Colonic mucosa (tissue), 4 donors: Measurements from ENCODE around the gene RAPGEF5. TPM values are rescaled to one million over a fixed set of nuclear protein-coding genes. Genes with fewer than 3 reads are reported as not detected.
A peak's percentile ranks its signal among the peaks of the same experiment; 100 is the strongest.

Experiments
- DNase-seq: peaks from one replicate; pipeline ENCODE4 v3.0.0-alpha.2; 2020
- H3K27ac ChIP-seq: fragments of 200-600 bp; one replicate; pipeline ENCODE4 v1.8.0; 2021
- H3K27me3 ChIP-seq: fragments of 200-600 bp; one replicate; pipeline ENCODE4 v1.8.0; 2021
- H3K36me3 ChIP-seq: fragments of 200-600 bp; one replicate; pipeline ENCODE4 v1.8.0; 2021
- H3K4me1 ChIP-seq: fragments of 200-600 bp; one replicate; pipeline ENCODE4 v1.8.0; 2021; ENCODE audit warnings: mild to moderate bottlenecking
- H3K4me3 ChIP-seq: fragments of 200-600 bp; one replicate; pipeline ENCODE4 v1.8.0; 2021
- H3K9ac ChIP-seq, 2 donors: one replicate each; pipeline ENCODE4 v1.7.0; 2013; ENCODE audit warnings: control low read depth in 2 of 2, low read depth in 2 of 2, low read length in 2 of 2
- H3K9me3 ChIP-seq: fragments of 200-600 bp; one replicate; pipeline ENCODE4 v1.8.0; 2021
- CTCF ChIP-seq: fragments of 200-600 bp; IDR thresholded peaks from one replicate; pipeline ENCODE4 v1.8.0; 2022; ENCODE audit warnings: antibody characterized with exemption, mild to moderate bottlenecking
- intact Hi-C: fragments of 100-400 bp; cut with DNase I; formaldehyde crosslinking; loops from one replicate; pipeline ENCODE4 v1.14.1; 2022
- total RNA-seq, 2 donors: library from RNA; stranded (reverse); fragmentation: NEBNext Ultra II Directional in 1 of 2; extraction: Animal tissue kit (Norgen Biotek cat#: 25700) in 1 of 2; gene quantifications; one replicate each; pipeline ENCODE4 v1.2.1, GENCODE V29; 2021
- donor health status: healthy.
- donor health status: DM: no; HTN: no; CAD: no.
- donor health status: DM: no; HTN: no; CAD: no.

RAPGEF5 gene
- total RNA-seq, 2 donors from 2014 or later: 39.9 to 42.2 TPM

DNA sequence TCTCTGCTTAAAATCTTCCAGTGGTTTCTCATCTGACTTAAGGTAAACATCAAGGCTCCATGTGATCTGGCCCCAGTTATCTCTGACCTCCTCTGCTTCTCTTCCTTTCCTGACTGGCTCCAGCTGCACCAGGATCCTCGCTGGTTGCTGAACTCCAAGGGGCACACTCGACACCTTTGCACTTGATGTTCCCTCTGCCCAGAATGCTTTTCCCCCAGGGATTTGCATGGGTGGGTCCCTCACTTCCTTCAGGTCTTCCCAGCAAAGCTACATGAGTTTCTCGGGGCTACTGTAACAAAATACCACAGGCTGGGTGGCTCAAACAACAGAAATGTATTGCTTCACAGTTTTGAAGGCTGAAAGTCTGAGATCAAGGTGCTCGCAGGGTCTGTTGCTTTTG, 245.3 kb downstream of the RAPGEF5 start:
- intact Hi-C loops: loop anchor here (2.0 kb wide), 1 partner anchor 377 kb away; no protein-coding TSS in a partner anchor
- Histone ChIP-seq H3K4me1 (no peaks in the 10 kb centered on the region), H3K9me3 (no peaks in the 10 kb centered on the region), H3K9ac (no peak overlapping the region), H3K36me3 (no peaks in the 10 kb centered on the region), H3K27me3 (no peaks in the 10 kb centered on the region), H3K4me3 (no peak overlapping the region), H3K27ac (no peak overlapping the region)
- DNase-seq: no peak
- no peak for TF ChIP-seq CTCF

DNA sequence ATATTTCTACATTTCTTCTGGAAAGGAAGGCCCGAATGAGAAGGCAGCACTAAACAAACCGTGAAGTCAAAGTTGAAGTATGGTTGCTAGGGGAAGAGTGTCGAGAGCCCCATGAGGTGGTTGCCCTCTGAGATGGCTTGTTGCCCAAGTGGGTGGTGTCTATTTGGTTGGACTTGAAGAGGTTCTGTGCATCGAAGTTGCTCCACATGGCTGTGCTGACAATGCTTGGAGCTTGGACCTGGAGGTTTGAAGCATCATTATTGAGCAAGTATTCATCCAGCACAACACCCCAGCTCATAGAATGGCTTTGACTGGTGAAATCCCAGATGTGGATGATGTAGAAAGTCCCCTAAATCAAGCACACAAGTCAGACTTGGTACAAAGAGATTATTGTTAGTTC, 246.1 kb downstream of the RAPGEF5 start:
- Histone ChIP-seq H3K4me3 (no peak overlapping the region), H3K9ac (no peak overlapping the region), H3K4me1 (no peaks in the 10 kb centered on the region), H3K9me3 (no peaks in the 10 kb centered on the region), H3K36me3 (no peaks in the 10 kb centered on the region), H3K27me3 (no peaks in the 10 kb centered on the region), H3K27ac (no peak overlapping the region)
- intact Hi-C loops: loop anchor here (2.0 kb wide), 1 partner anchor 378 kb away; no protein-coding TSS in a partner anchor
- DNase-seq: no peak
- no peak for TF ChIP-seq CTCF

DNA sequence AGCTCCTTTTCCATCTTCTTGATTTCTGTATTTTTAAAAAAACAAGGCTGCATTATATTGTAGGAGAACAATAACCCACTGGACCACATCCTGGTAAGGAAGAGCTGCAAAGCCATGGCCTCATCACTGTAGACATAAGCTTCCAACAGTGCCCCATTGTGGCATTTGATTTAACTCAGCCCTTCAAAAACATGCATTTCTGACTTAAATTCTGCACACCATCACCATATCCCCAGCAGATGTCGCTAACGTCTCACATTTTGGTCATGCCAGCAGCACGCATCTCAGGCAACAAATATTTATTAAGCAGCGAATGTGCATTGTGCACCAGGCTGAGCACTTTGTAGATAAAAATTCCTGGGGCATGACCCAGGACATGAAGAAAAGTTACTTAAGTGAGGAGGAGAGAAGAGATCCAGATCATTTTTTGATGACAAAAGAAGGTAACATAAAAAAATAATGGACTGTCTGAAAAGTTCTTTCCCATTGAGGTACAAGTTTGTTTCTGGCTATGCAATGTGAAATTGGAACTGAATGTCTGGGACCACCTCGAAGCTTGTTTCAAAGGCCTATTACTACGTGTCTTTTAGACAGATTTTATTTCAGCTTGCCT, 246.6 kb downstream of the RAPGEF5 start:
- Histone ChIP-seq H3K27ac (no peak overlapping the region), H3K9me3 (no peaks in the 10 kb centered on the region), H3K27me3 (no peaks in the 10 kb centered on the region), H3K4me3 (no peak overlapping the region), H3K4me1 (no peaks in the 10 kb centered on the region), H3K9ac (no peak overlapping the region), H3K36me3 (no peaks in the 10 kb centered on the region)
- DNase-seq: peak; percentile 70
- intact Hi-C loops: loop anchor here (2.0 kb wide), 1 partner anchor 378 kb away; no protein-coding TSS in a partner anchor
- TF ChIP-seq CTCF: peak; percentile 71

DNA sequence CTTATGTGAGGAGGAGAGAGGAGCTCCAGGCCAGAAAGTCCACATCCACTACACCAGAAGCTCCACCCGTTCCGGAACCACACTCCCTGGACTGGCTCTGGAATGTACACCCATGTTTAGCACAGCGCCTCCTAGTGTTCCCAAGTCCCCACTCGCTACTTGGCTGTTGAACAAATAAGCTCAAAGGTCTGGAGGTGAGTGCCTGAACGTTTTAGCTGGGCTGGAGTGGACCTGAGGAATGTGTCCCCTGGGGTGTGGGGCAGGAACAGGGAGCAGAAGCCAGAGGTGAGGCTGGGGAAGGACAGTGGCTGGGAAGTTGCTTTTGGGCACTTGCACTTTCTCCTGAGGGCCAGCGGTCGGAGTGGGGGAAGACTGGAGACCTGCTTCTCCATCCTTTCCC, 247.2 kb downstream of the RAPGEF5 start:
- Histone ChIP-seq H3K27me3 (no peaks in the 10 kb centered on the region), H3K27ac (no peak overlapping the region), H3K9me3 (no peaks in the 10 kb centered on the region), H3K36me3 (no peaks in the 10 kb centered on the region), H3K4me1 (no peaks in the 10 kb centered on the region), H3K9ac (no peak overlapping the region), H3K4me3 (no peak overlapping the region)
- TF ChIP-seq CTCF: no peak
- intact Hi-C loops: loop anchor here (2.0 kb wide), 1 partner anchor 379 kb away; no protein-coding TSS in a partner anchor
- peak; percentile 44 for DNase-seq

DNA sequence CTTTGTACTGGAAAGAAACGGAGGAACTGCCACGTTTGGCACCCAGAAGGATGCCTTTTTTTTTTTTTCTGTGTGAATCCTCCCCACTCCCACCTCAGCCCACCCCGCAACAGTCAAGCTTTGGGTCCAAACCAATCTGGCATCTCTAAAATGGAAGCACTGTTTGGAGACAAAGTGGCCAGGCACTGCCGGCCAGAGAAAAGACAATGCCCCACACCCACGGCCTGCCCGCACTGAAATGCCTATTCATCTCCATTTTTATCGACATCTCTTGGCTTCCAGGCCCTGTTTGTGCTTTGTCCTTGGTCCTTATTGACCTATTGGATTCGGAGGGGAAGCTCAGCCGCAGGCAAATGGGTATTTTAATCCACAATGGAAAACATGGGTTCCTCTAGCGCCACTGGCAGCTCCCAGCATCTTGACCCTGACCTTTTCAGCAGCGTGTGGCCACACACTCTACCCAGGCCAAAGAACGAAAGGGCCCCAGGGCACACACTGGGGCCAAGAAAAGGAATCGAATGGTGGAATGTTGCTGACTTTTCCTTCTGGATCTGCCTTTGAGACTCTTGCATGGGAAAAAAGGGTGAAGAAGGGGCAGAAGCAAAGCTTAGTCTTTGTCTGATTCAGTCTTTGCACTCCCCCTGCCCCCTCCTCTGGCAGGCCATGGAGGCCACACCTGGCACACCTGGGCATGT, 248.7 kb downstream of the RAPGEF5 start:
- DNase-seq: no peak
- no peak overlapping the region for H3K9ac ChIP-seq
- TF ChIP-seq CTCF: no peak
- H3K9me3 ChIP-seq: no peaks in the 10 kb centered on the region
- no peaks in the 10 kb centered on the region for H3K36me3 ChIP-seq
- H3K4me3 ChIP-seq: no peak overlapping the region
- no peaks in the 10 kb centered on the region for H3K4me1 ChIP-seq
- intact Hi-C loops: no loop called here
- no peaks in the 10 kb centered on the region for H3K27me3 ChIP-seq
- no peak overlapping the region for H3K27ac ChIP-seq
